ENCODE data around the gene ACADL. TPM values are rescaled to one million over a fixed set of nuclear protein-coding genes. Genes with fewer than 3 reads are reported as not detected.

The ACADL gene
- total RNA-seq, 4 donors from 2014 or later, result 0.44 to 1.6 (median 0.95) TPM

GRCh38 chr2:210264282-210264681 lies 39.0 kb upstream of the ACADL start:
- WGBS, 2 donors, result 30 to 64% methylated on average over 1 of the region's 1 CpG
- Histone ChIP-seq H3K27me3 (no peaks in the 10 kb centered on the region), H3K27ac (no peak overlapping the region), H3K4me1 (no peaks in the 10 kb centered on the region), H3K4me3 (no peak overlapping the region), H3K36me3 (no peaks in the 10 kb centered on the region), H3K9me3 (no peaks in the 10 kb centered on the region)
- intact Hi-C loops (cut with DNase I), result no loop called here
- DNase-seq, result no peak
- TF ChIP-seq CTCF (IDR thresholded peaks at IDR 0.05), result no peak
- TF ChIP-seq POLR2A (IDR thresholded peaks at IDR 0.05), result no peak

DNA sequence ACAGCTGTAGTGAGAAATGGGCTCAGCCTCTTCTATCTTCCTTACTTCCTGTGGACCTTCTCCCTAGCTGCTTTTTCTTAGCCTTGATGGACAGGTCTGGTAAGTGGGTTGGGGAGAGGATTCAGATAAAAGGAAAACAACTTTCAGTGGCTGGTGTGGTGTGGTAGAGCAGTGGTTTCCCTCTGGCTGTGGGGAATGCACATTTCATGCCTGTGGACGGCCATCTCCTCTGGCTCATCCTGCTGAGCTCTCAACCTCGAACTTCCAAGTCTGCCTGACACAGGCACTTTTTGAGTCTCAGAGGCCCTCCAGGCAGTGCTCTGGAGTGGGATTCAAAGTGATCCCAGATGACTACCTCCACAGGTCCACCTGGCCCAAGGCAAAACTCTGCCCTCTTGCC lies 38.6 kb upstream of the ACADL start:
- intact Hi-C loops (cut with DNase I), result no loop called here
- no peaks in the 10 kb centered on the region for H3K4me1 ChIP-seq
- no peaks in the 10 kb centered on the region for H3K9me3 ChIP-seq
- TF ChIP-seq POLR2A (IDR thresholded peaks at IDR 0.05), result no peak
- TF ChIP-seq CTCF (IDR thresholded peaks at IDR 0.05), result no peak
- DNase-seq, result no peak
- H3K36me3 ChIP-seq, result no peaks in the 10 kb centered on the region
- H3K4me3 ChIP-seq, result no peak overlapping the region
- no peak overlapping the region for H3K27ac ChIP-seq
- H3K27me3 ChIP-seq, result no peaks in the 10 kb centered on the region
- WGBS, 2 donors, result 63 to 71% methylated on average over 1 to 2 of the region's 2 CpGs

GRCh38 chr2:210262036-210262435 lies 36.8 kb upstream of the ACADL start:
- TF ChIP-seq CTCF (IDR thresholded peaks at IDR 0.05) (no peak), POLR2A (IDR thresholded peaks at IDR 0.05) (no peak)
- WGBS, 2 donors, result 52 to 70% methylated on average over 2 of the region's 2 CpGs
- DNase-seq, result no peak
- Histone ChIP-seq H3K36me3 (no peaks in the 10 kb centered on the region), H3K9me3 (no peaks in the 10 kb centered on the region), H3K4me1 (no peaks in the 10 kb centered on the region), H3K27me3 (no peaks in the 10 kb centered on the region), H3K27ac (no peak overlapping the region), H3K4me3 (no peak overlapping the region)
- intact Hi-C loops (cut with DNase I), result no loop called here

- no peak for DNase-seq
- no peak overlapping the region for H3K4me3 ChIP-seq
- intact Hi-C loops (cut with DNase I), result no loop called here
- no peak for TF ChIP-seq POLR2A (IDR thresholded peaks at IDR 0.05)
- no peak for TF ChIP-seq CTCF (IDR thresholded peaks at IDR 0.05)
- H3K36me3 ChIP-seq, result no peaks in the 10 kb centered on the region
- H3K27me3 ChIP-seq, result no peaks in the 10 kb centered on the region
- no peaks in the 10 kb centered on the region for H3K4me1 ChIP-seq
- H3K9me3 ChIP-seq, result no peaks in the 10 kb centered on the region
- no peak overlapping the region for H3K27ac ChIP-seq
Measured at GRCh38 chr2:210259687-210260086, 34.4 kb upstream of the ACADL start.

GRCh38 chr2:210252699-210253606 lies 27.7 kb upstream of the ACADL start:
- TF ChIP-seq CTCF (IDR thresholded peaks at IDR 0.05) (no peak), POLR2A (IDR thresholded peaks at IDR 0.05) (no peak)
- H3K27ac ChIP-seq, result no peak overlapping the region

More at GRCh38 chr2:210252699-210253606, 27.7 kb upstream of the ACADL start:
- Histone ChIP-seq H3K9me3 (no peaks in the 10 kb centered on the region), H3K36me3 (no peaks in the 10 kb centered on the region), H3K4me1 (no peaks in the 10 kb centered on the region), H3K4me3 (no peak overlapping the region), H3K27me3 (no peaks in the 10 kb centered on the region)
- no peak for DNase-seq
- intact Hi-C loops (cut with DNase I), result no loop called here
- 33 to 50% methylated on average over 7 of the region's 7 CpGs for WGBS, 2 donors
